KMS-11 (cell line): ENCODE results near the gene YARS1.

Experiments
- H2AFZ ChIP-seq: fragments of 200-600 bp; sonication (generic); 2 replicates; pipeline ENCODE4 v1.6.1; 2016; ENCODE audit warnings: antibody characterized with exemption, mixed run types, low read depth
- H3K27ac ChIP-seq: fragments of 200-600 bp; sonication (generic); 2 replicates; pipeline ENCODE4 v1.6.1; 2016; ENCODE audit warnings: mild to moderate bottlenecking, mixed run types
- H3K27me3 ChIP-seq: fragments of 200-600 bp; sonication (generic); 2 replicates; pipeline ENCODE4 v1.6.1; 2017; ENCODE audit warnings: mild to moderate bottlenecking, low read depth, mixed run types, moderate library complexity; ENCODE audit not compliant: insufficient read depth
- H3K36me3 ChIP-seq: fragments of 200-600 bp; sonication (generic); 2 replicates; pipeline ENCODE4 v1.6.1; 2017; ENCODE audit warnings: mild to moderate bottlenecking, mixed run types; ENCODE audit not compliant: insufficient read depth
- H3K4me1 ChIP-seq: fragments of 200-600 bp; sonication (generic); 2 replicates; pipeline ENCODE4 v1.6.1; 2016; ENCODE audit warnings: mild to moderate bottlenecking, low read depth, mixed run types; ENCODE audit not compliant: poor library complexity, severe bottlenecking
- H3K4me2 ChIP-seq: fragments of 200-600 bp; sonication (generic); 2 replicates; pipeline ENCODE4 v1.7.0; 2016; ENCODE audit warnings: mild to moderate bottlenecking, mixed run types
- H3K4me3 ChIP-seq: fragments of 200-600 bp; sonication (generic); IDR thresholded peaks from 2 replicates; pipeline ENCODE4 v1.6.1; 2017; ENCODE audit warnings: low read depth, low read length, mixed read lengths; ENCODE audit not compliant: insufficient read depth
- H3K79me2 ChIP-seq: fragments of 200-600 bp; sonication (generic); 2 replicates; pipeline ENCODE4 v1.6.1; 2016; ENCODE audit warnings: low read depth, mixed run types; ENCODE audit not compliant: insufficient read depth
- H3K9ac ChIP-seq: fragments of 200-600 bp; sonication (generic); 2 replicates; pipeline ENCODE4 v1.6.1; 2016; ENCODE audit warnings: mild to moderate bottlenecking, mixed run types
- H4K20me1 ChIP-seq: fragments of 200-600 bp; sonication (generic); 2 replicates; pipeline ENCODE4 v1.6.1; 2016; ENCODE audit warnings: mild to moderate bottlenecking, mixed run types; ENCODE audit not compliant: insufficient read depth
- CTCF ChIP-seq: fragments of 200-600 bp; sonication (generic); conservative IDR thresholded peaks from 2 replicates; pipeline ENCODE4 v1.6.1; 2017; ENCODE audit warnings: low read depth, mild to moderate bottlenecking, antibody characterized with exemption, low read length, moderate library complexity, mixed read lengths

The YARS1 gene

GRCh38 chr1:32863218-32863880, 46.2 kb upstream of the YARS1 start:
- no peak for TF ChIP-seq CTCF
- Histone ChIP-seq H3K36me3 (no peaks in the 10 kb centered on the region), H2AFZ (no peak overlapping the region), H3K4me3 (no peak overlapping the region), H3K4me1 (no peaks in the 10 kb centered on the region), H3K4me2 (no peak overlapping the region), H3K27me3 (no peaks in the 10 kb centered on the region), H3K27ac (no peak overlapping the region), H3K79me2 (no peaks in the 10 kb centered on the region), H4K20me1 (no peaks in the 10 kb centered on the region), H3K9ac (no peak overlapping the region)

GRCh38 chr1:32861904-32862695, 44.9 kb upstream of the YARS1 start:
- H3K27me3 ChIP-seq, result no peaks in the 10 kb centered on the region
- no peak for TF ChIP-seq CTCF

GRCh38 chr1:32860566-32860965, 43.4 kb upstream of the YARS1 start:
- no peak for TF ChIP-seq CTCF
- Histone ChIP-seq H3K4me2 (no peak overlapping the region), H3K27ac (no peak overlapping the region), H3K9ac (no peak overlapping the region), H2AFZ (no peak overlapping the region), H3K79me2 (no peaks in the 10 kb centered on the region), H3K4me3 (no peak overlapping the region), H3K36me3 (no peaks in the 10 kb centered on the region), H3K27me3 (no peaks in the 10 kb centered on the region), H3K4me1 (no peaks in the 10 kb centered on the region), H4K20me1 (no peaks in the 10 kb centered on the region)

More at GRCh38 chr1:32861904-32862695, 44.9 kb upstream of the YARS1 start:
- no peak overlapping the region for H3K27ac ChIP-seq
- no peaks in the 10 kb centered on the region for H3K36me3 ChIP-seq
- no peaks in the 10 kb centered on the region for H4K20me1 ChIP-seq
- no peak overlapping the region for H3K4me3 ChIP-seq
- no peaks in the 10 kb centered on the region for H3K79me2 ChIP-seq
- no peaks in the 10 kb centered on the region for H3K4me1 ChIP-seq
- H2AFZ ChIP-seq, result no peak overlapping the region
- no peak overlapping the region for H3K4me2 ChIP-seq
- H3K9ac ChIP-seq, result no peak overlapping the region

GRCh38 chr1:32859915-32860314, 42.8 kb upstream of the YARS1 start:
- H3K36me3 ChIP-seq, result no peaks in the 10 kb centered on the region
- TF ChIP-seq CTCF, result no peak

More at GRCh38 chr1:32859915-32860314, 42.8 kb upstream of the YARS1 start:
- Histone ChIP-seq H3K4me3 (no peak overlapping the region), H3K4me1 (no peaks in the 10 kb centered on the region), H3K79me2 (no peaks in the 10 kb centered on the region), H3K4me2 (no peak overlapping the region), H3K27ac (no peak overlapping the region), H3K27me3 (no peaks in the 10 kb centered on the region), H3K9ac (no peak overlapping the region), H2AFZ (no peak overlapping the region), H4K20me1 (no peaks in the 10 kb centered on the region)
